ENCODE results near the gene KCNG4. TPM values are rescaled to one million over a fixed set of nuclear protein-coding genes. Genes with fewer than 3 reads are reported as not detected.

KCNG4 gene
- total and polyA plus RNA-seq, 2 of the 8 experiments (the other 6 are each of a cell fraction or from before 2014, with no cell fraction given) = not detected

- FAIRE-seq (no peak), DNase-seq (ENCODE audit: low read depth in 1 of 2, low spot score in 2 of 2) (no peak)
- no peak overlapping the region for H3K4me2 ChIP-seq (ENCODE audit: insufficient read depth in 1 of 2, low read depth in 2 of 2, low read length in 2 of 2)
- no peak overlapping the region for H4K91ac ChIP-seq (replicated peaks; ENCODE audit: insufficient read length, low read length)
- H2BK12ac ChIP-seq (ENCODE audit: low read depth, low read length) = no peak overlapping the region
- H3K27me3 ChIP-seq (replicated peaks in 1 of 4; ENCODE audit: control insufficient read depth in 3 of 4, extremely low read depth in 1 of 4, insufficient read depth in 3 of 4, low read length in 3 of 4) = no peaks in the 10 kb centered on the region
- ChIA-PET CTCF (ENCODE audit: partially characterized antibody) (interaction anchor here (1.4 to 8.9 kb wide), 3 partner anchors 9 to 126 kb away, joined by 3 to 93 read pairs (median 5); no protein-coding TSS in a partner anchor), POLR2A (ENCODE audit: partially characterized antibody) (interaction anchor here (2.2 to 5.9 kb wide), 2 partner anchors 8 to 13 kb away, joined by 6 to 35 read pairs; no protein-coding TSS in a partner anchor)
- no peak overlapping the region for H2BK120ac ChIP-seq (replicated peaks; ENCODE audit: low read depth, low read length)
- TF ChIP-seq SP2 (IDR thresholded peaks at IDR 0.05; ENCODE audit: low read length) = no peak
- H3K14ac ChIP-seq (ENCODE audit: insufficient read length) = no peak overlapping the region
- no peak overlapping the region for H2AFZ ChIP-seq (ENCODE audit: low read length)
- H4K8ac ChIP-seq (ENCODE audit: extremely low read depth, insufficient read depth, low read length) = no peak overlapping the region
- peaks cover 0 to 2% (median 0%) of the 10 kb centered on the region in 4 experiments; a peak in 2 of 7 replicates for H3K4me1 ChIP-seq (replicated peaks in 1 of 4; ENCODE audit: control insufficient read depth in 3 of 4, insufficient read depth in 4 of 4, low read length in 3 of 4)
- no peaks in the 10 kb centered on the region for H3K9me3 ChIP-seq (ENCODE audit: insufficient read depth in 2 of 2, low read depth in 1 of 2, low read length in 1 of 2)
- H4K20me1 ChIP-seq (replicated peaks in 1 of 2; ENCODE audit: control insufficient read depth in 1 of 2, insufficient read depth in 2 of 2, low read length in 2 of 2) = peaks cover 11 to 14% of the 10 kb centered on the region in 2 experiments
- no peak overlapping the region for H2BK5ac ChIP-seq (ENCODE audit: low read depth, low read length)
- H2BK15ac ChIP-seq (ENCODE audit: low read length) = no peak overlapping the region
- H3K36me3 ChIP-seq (ENCODE audit: control insufficient read depth in 2 of 4, insufficient read depth in 4 of 4, low read length in 3 of 4) = peaks cover 6 to 48% (median 35%) of the 10 kb centered on the region in 4 experiments
- H3K4ac ChIP-seq (replicated peaks; ENCODE audit: insufficient read length, low read depth, low read length) = no peak overlapping the region
- H4K5ac ChIP-seq (ENCODE audit: insufficient read length, low read depth, low read length) = no peak overlapping the region
- no peak overlapping the region for H3K18ac ChIP-seq (ENCODE audit: extremely low read depth, low read length)
- H3K79me2 ChIP-seq (ENCODE audit: control insufficient read depth in 1 of 2, insufficient read depth in 2 of 2, low read length in 2 of 2) = peaks cover 0 to 27% of the 10 kb centered on the region in 2 experiments; a peak in 2 of 4 replicates
- peaks cover 4% of the 10 kb centered on the region; the same call in 1 of the 2 replicates for H3K23me2 ChIP-seq (ENCODE audit: low read depth, low read length)
- H2AK5ac ChIP-seq (ENCODE audit: low read depth, low read length) = no peak overlapping the region
- no peak overlapping the region for H3K9ac ChIP-seq (replicated peaks in 1 of 4; ENCODE audit: extremely low read depth in 1 of 4, low read depth in 3 of 4, low read length in 3 of 4)
- H3K23ac ChIP-seq (ENCODE audit: insufficient read length) = no peak overlapping the region
- H3K79me1 ChIP-seq (ENCODE audit: low read depth, low read length) = peaks cover 12% of the 10 kb centered on the region
- H3K56ac ChIP-seq (replicated peaks; ENCODE audit: insufficient read length, low read depth, low read length) = no peak overlapping the region
- 92% methylated on average over 30 of the region's 41 CpGs; no CpG with 5 or more reads in 1 of the 2 experiments for WGBS, 2 experiments (ENCODE audit: extremely low coverage in 1 of 2, insufficient coverage in 1 of 2, insufficient read length in 1 of 2, insufficient replicate concordance in 2 of 2, low coverage in 1 of 2, low lambda C conversion rate in 2 of 2, missing lambda C conversion rate in 1 of 2)
- H2BK20ac ChIP-seq (ENCODE audit: low read length) = no peak overlapping the region
- no peak overlapping the region for H3K27ac ChIP-seq (ENCODE audit: low read depth, low read length)
- H3K4me3 ChIP-seq (ENCODE audit: extremely low read depth in 1 of 4, insufficient read depth in 2 of 4, low read depth in 3 of 4, low read length in 4 of 4) = no peak overlapping the region
These were observed 58.5 kb downstream of the KCNG4 start for GRCh38 chr16:84181144-84181915.

All from H1 (cell line).